Skin epidermis (tissue), 12 donors: ENCODE results near the gene PEAK3.
A peak's percentile ranks its signal among the peaks of the same experiment; 100 is the strongest.

Experiments used
- H3K27ac ChIP-seq, 21 experiments: fragments of 200-600 bp; sonication (generic) in 11 of 21; one replicate each; pipeline ENCODE4 v1.5.0; 2020; ENCODE audit warnings: mild to moderate bottlenecking in 3 of 21, inconsistent platforms in 2 of 21, moderate library complexity in 2 of 21
- H3K4me3 ChIP-seq, 7 experiments: fragments of 200-600 bp; sonication (generic) in 2 of 7; one replicate each; pipeline ENCODE4 v1.5.0; 2020; ENCODE audit warnings: inconsistent platforms in 2 of 7, mild to moderate bottlenecking in 2 of 7, moderate library complexity in 1 of 7

The PEAK3 gene

GRCh38 chr19:2317756-2318155, 35.8 kb upstream of the PEAK3 start:
- no peak overlapping the region for H3K4me3 ChIP-seq
- no peak overlapping the region for H3K27ac ChIP-seq

DNA sequence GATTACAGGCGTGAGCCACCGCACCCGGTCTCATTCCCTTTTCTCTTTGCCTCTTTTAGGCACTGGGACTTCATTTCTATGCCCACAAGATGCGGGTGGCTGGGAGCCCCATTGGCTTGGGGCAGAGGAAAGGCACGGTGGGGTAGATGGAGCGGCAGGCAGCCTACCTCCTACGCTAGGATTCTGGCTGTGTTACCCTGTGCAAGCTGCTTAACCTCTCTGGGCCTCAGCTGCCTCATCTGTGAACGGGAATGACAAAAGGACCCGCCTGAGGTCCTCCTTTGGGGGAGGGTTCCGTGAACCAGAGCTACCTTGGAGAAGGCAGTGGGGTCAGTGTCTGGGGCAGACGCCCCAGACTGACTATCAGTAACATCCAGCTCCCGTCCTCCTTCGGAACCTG, 35.3 kb upstream of the PEAK3 start:
- Histone ChIP-seq H3K4me3 (no peak overlapping the region), H3K27ac (no peak overlapping the region)

- Histone ChIP-seq H3K27ac (peak overlapping the region in 1 of 21 experiments; percentile 39), H3K4me3 (no peak overlapping the region)
These were observed 33.9 kb upstream of the PEAK3 start for GRCh38 chr19:2315818-2316353.

DNA sequence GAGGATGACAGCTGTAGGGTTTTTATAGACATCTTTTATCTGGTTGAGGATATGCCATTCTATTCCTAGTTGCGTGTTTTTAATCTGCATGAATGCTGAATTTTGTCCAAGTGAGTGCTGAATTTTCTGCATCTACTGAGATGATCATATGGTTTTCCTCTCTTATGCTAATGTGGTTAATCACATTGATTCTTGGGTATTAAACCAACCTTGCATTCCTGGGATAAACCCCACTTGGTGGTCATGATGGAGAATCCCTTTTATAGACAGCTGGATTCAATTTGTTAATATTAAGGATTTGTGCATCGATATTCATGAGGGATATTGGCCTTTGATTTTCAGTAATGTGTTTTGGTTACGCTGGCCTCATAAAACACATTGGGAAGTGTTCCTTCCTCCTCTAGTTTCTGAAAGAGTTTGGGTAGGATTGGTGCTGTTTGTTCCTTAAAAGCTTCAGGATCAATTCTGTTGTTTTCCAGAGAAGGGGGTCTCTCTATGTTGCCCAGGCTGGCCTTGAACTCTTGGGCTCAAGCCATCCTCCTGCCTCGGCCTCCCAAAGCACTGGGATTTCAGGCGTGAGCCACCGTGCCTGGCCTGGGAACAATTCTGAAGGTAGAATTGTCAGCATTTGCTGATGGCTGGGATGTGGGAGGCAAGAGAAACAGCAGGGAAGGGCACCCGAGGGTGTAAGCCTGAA, 33.3 kb upstream of the PEAK3 start:
- Histone ChIP-seq H3K27ac (peak overlapping the region in 1 of 21 experiments; percentile 39), H3K4me3 (no peak overlapping the region)

GRCh38 chr19:2312820-2313501, 31.0 kb upstream of the PEAK3 start:
- Histone ChIP-seq H3K27ac (no peak overlapping the region), H3K4me3 (no peak overlapping the region)

GRCh38 chr19:2311093-2311492, 29.1 kb upstream of the PEAK3 start:
- no peak overlapping the region for H3K27ac ChIP-seq
- H3K4me3 ChIP-seq = no peak overlapping the region

- H3K27ac ChIP-seq = no peak overlapping the region
- no peak overlapping the region for H3K4me3 ChIP-seq
These were observed 27.9 kb upstream of the PEAK3 start for GRCh38 chr19:2309734-2310362.

DNA sequence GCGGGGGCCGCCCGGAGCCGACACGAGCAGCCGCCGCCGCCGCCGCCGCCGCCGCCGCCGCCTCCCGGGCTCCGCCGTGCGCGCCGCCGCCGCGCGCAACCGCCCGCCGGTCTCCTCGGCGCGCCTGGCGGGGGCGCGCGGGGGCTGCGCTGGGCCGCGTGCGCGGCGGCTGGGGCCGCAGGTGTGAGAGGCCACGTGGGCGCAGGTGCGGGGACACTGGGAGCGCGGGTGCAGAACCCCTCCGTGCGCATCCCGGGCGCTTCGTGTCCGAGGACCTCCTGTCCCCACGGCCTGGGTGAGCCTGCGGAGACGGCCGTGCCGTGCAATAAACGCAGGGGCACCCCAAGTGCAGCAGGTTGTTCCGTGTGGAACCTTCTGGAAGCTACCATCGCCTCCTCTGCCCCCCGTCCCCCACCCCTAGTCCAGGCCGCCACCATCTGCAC, 26.2 kb upstream of the PEAK3 start, which contains the start of gene LINGO3:
Gene LINGO3 (minus strand): TSS at position 41 of the 443 bp plus-strand sequence. CDS start 16,378 bp downstream, outside the sequence.
- H3K4me3 ChIP-seq = peak within 1 kb of the TSS in 1 of 7 experiments; percentile 26
- H3K27ac ChIP-seq = no peak within 1 kb of the TSS

GRCh38 chr19:2307518-2308012, 25.6 kb upstream of the PEAK3 start:
- no peak overlapping the region for H3K4me3 ChIP-seq
- no peak overlapping the region for H3K27ac ChIP-seq

DNA sequence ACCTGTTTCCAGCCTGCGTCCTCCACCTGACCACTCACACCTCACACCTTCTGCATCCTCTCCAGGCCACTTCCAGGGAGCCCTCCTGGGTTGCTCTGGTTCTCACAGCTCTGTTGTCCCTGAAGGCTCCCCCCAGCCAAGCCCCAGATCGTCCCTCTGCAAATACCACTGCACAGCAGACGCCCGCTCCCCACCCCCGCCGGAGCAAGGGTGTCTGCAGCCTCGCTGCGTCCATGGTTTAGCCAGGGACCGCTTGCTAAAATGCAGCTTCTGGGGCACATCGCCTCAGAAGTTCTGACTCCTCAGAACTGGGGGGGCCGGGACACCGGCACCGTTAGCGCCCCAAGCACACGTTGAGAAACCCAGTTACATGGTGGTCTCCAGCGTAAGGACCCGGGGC, 25.0 kb upstream of the PEAK3 start:
- no peak overlapping the region for H3K4me3 ChIP-seq
- no peak overlapping the region for H3K27ac ChIP-seq

GRCh38 chr19:2306281-2306806, 24.4 kb upstream of the PEAK3 start:
- no peak overlapping the region for H3K4me3 ChIP-seq
- H3K27ac ChIP-seq = no peak overlapping the region

- Histone ChIP-seq H3K4me3 (no peak overlapping the region), H3K27ac (no peak overlapping the region)
These were observed 23.7 kb upstream of the PEAK3 start for GRCh38 chr19:2305452-2306280.

GRCh38 chr19:2303211-2303798, 21.3 kb upstream of the PEAK3 start:
- Histone ChIP-seq H3K27ac (no peak overlapping the region), H3K4me3 (no peak overlapping the region)

GRCh38 chr19:2302319-2303210, 20.6 kb upstream of the PEAK3 start:
- Histone ChIP-seq H3K4me3 (no peak overlapping the region), H3K27ac (no peak overlapping the region)

DNA sequence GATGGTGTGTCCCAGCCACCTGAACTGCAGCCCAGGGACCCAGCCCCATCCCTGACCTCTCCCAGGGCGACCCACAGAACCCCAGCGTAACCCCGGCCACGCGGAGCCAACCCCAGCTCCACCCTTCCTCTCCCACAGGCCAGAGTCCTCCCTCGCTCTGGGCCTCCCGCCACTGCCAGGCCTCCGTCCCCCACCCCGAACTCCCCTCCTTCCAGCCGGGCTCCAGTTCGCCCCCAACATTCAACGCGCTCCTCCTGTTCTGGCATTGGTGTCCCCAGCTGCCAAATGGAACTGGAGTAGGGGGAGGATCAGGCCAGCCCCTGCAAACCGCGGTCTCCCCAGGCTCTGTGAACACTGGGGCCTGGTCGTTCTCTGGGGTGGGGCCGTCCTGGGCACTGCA, 18.6 kb upstream of the PEAK3 start:
- no peak overlapping the region for H3K27ac ChIP-seq
- no peak overlapping the region for H3K4me3 ChIP-seq

DNA sequence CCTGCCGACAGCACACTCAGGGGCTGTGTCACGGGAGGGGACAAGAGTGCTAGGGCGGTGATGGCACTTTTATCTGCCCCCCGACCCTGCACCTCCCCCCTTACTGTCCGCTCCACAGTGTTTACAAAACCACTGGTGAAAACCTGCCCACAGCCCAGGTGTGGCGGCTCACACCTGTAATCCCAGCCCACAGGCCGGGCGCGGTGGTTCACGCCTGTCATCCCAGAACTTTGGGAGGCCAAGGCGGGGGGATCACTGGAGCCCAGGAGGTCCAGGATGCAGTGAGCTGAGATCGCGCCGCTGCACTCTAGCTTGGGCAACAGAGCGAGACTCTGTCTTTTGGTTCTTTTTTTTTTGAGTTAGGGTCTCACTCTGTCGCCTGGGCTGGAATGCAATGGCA, 14.2 kb upstream of the PEAK3 start:
- no peak overlapping the region for H3K4me3 ChIP-seq
- H3K27ac ChIP-seq = no peak overlapping the region

DNA sequence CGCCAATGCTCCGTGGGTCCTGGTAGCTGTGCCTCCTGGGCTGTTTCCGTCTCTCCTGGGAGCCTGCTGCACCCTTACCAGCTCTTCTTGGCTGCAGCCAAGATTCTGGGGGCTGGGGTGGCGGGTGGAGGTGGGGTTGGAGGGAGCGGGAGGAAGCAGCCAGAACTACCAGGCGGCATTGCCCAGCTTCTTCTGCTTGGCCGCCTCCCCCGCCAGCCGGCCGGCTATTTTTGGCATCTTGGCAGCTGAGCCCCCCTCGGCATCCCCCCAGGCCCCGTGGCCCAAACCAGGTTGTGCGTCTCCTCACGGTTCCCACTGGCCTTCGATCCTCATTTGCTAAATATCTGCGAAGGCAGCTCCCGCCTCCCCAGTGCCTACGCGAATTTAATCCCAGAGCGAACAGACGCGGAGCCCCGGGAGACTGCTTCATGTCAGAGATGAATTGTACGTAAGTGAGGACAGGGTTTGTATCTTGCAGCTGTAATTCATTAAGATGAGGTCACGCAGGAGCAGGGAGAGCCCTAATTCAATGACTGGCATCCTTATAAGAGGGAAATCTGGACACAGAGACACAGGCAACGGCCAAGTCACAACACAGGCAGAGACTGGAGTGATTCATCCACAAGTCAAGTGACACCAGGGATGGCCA, 12.8 kb upstream of the PEAK3 start:
- Histone ChIP-seq H3K4me3 (no peak overlapping the region), H3K27ac (peak overlapping the region in 1 of 21 experiments; percentile 64)
